H1 (cell line): ENCODE results near the gene VSIG10. TPM values are rescaled to one million over a fixed set of nuclear protein-coding genes. Genes with fewer than 3 reads are reported as not detected.

ENCODE experiments used
- CTCF ChIA-PET: fragments of 300-600 bp; sonication (Branson Sonifier 250); formaldehyde crosslinking; loops from one replicate; lab custom pipeline; 2021; ENCODE audit not compliant: partially characterized antibody; lab: Charles Lee
- POLR2A ChIA-PET: fragments of 300-600 bp; sonication (Branson Sonifier 250); formaldehyde crosslinking; loops from one replicate; lab custom pipeline; 2021; ENCODE audit warnings: inconsistent platforms; ENCODE audit not compliant: partially characterized antibody; lab: Charles Lee
- DNase-seq, 2 experiments: peaks; one replicate each; pipeline versions ENCODE4 v3.0.0 to v3.0.0-alpha.2; 2010 to 2022; ENCODE audit warnings: low spot score in 2 of 2, low read depth in 1 of 2, mixed read lengths in 1 of 2
- FAIRE-seq: peaks from 2 replicates; lab custom pipeline; 2011; peaks lifted over from hg19 to GRCh38; lab: Jason Lieb, UNC
- H2AFZ ChIP-seq: 2 replicates; pipeline ENCODE4 v1.8.1; 2012; ENCODE audit warnings: low read length, inconsistent platforms
- H2AK5ac ChIP-seq: 2 replicates; pipeline ENCODE4 v1.6.1; 2013; ENCODE audit warnings: low read depth, low read length
- H2BK120ac ChIP-seq: replicated peaks from 2 replicates; pipeline ENCODE3; 2013; ENCODE audit warnings: low read depth, low read length, inconsistent platforms
- H2BK12ac ChIP-seq: 2 replicates; pipeline ENCODE4 v1.6.1; 2013; ENCODE audit warnings: low read depth, low read length
- H2BK15ac ChIP-seq: 2 replicates; pipeline ENCODE4 v1.6.1; 2013; ENCODE audit warnings: low read length
- H2BK20ac ChIP-seq: 2 replicates; pipeline ENCODE4 v1.6.1; 2013; ENCODE audit warnings: low read length
- H2BK5ac ChIP-seq: 2 replicates; pipeline ENCODE4 v1.6.1; 2013; ENCODE audit warnings: low read depth, low read length
- H3K14ac ChIP-seq: 2 replicates; pipeline ENCODE4 v1.6.1; 2013; ENCODE audit warnings: inconsistent platforms; ENCODE audit not compliant: insufficient read length
- H3K18ac ChIP-seq: 2 replicates; pipeline ENCODE4 v1.6.1; 2013; ENCODE audit warnings: low read length; ENCODE audit errors: extremely low read depth
- H3K23ac ChIP-seq: 2 replicates; pipeline ENCODE4 v1.6.1; 2013; ENCODE audit warnings: inconsistent platforms; ENCODE audit not compliant: insufficient read length
- H3K23me2 ChIP-seq: 2 replicates; pipeline ENCODE4 v1.6.1; 2013; ENCODE audit warnings: low read depth, low read length
- H3K27ac ChIP-seq: 2 replicates; pipeline ENCODE4 v1.6.1; 2011; ENCODE audit warnings: low read depth, low read length, inconsistent platforms
- H3K27me3 ChIP-seq, 4 experiments: replicated peaks in 1 of 4; 1 replicate in 1 of 4; 2 replicates in 3 of 4; pipeline versions ENCODE4 v1.6.1 to v1.8.1; 2011 to 2013; ENCODE audit warnings: low read length in 3 of 4, mild to moderate bottlenecking in 3 of 4, inconsistent platforms in 2 of 4, mixed read lengths in 2 of 4, moderate library complexity in 1 of 4; ENCODE audit not compliant: control insufficient read depth in 3 of 4, insufficient read depth in 3 of 4; ENCODE audit errors: extremely low read depth in 1 of 4
- H3K36me3 ChIP-seq, 4 experiments: 2 replicates each; pipeline versions ENCODE4 v1.6.1 to v1.8.1; 2011 to 2013; ENCODE audit warnings: mild to moderate bottlenecking in 4 of 4, low read length in 3 of 4, moderate library complexity in 2 of 4, control low read depth in 1 of 4, inconsistent platforms in 1 of 4; ENCODE audit not compliant: insufficient read depth in 4 of 4, control insufficient read depth in 2 of 4
- H3K4ac ChIP-seq: replicated peaks from 2 replicates; pipeline ENCODE3; 2013; ENCODE audit warnings: low read length, low read depth, mixed read lengths, inconsistent platforms; ENCODE audit not compliant: insufficient read length
- H3K4me1 ChIP-seq, 4 experiments: replicated peaks in 1 of 4; 1 replicate in 1 of 4; 2 replicates in 3 of 4; pipeline versions ENCODE4 v1.6.1 to v1.8.1; 2011 to 2013; ENCODE audit warnings: low read length in 3 of 4, inconsistent platforms in 2 of 4, mixed read lengths in 1 of 4; ENCODE audit not compliant: insufficient read depth in 4 of 4, control insufficient read depth in 3 of 4
- H3K4me2 ChIP-seq, 2 experiments: 2 replicates each; pipeline versions ENCODE4 v1.6.1 to v1.8.1; 2011 to 2013; ENCODE audit warnings: low read depth in 2 of 2, low read length in 2 of 2, control low read depth in 1 of 2, inconsistent platforms in 1 of 2, mild to moderate bottlenecking in 1 of 2; ENCODE audit not compliant: insufficient read depth in 1 of 2
- H3K4me3 ChIP-seq, 4 experiments: fragments of 200-600, 300-600 bp in 1 of 4; sonication (generic), shearing (Covaris generic), sonication (Bioruptor Twin) in 1 of 4; 2 replicates each; pipeline versions ENCODE4 v1.5.1 to v1.8.1; 2011 to 2016; ENCODE audit warnings: low read length in 4 of 4, low read depth in 3 of 4, control low read depth in 2 of 4, inconsistent platforms in 2 of 4, mild to moderate bottlenecking in 2 of 4, mixed read lengths in 1 of 4, moderate library complexity in 1 of 4; ENCODE audit not compliant: insufficient read depth in 2 of 4; ENCODE audit errors: extremely low read depth in 1 of 4
- H3K56ac ChIP-seq: replicated peaks from 2 replicates; pipeline ENCODE3; 2013; ENCODE audit warnings: low read depth, mild to moderate bottlenecking, mixed read lengths, low read length, inconsistent platforms; ENCODE audit not compliant: insufficient read length
- H3K79me1 ChIP-seq: 2 replicates; pipeline ENCODE4 v1.6.1; 2013; ENCODE audit warnings: low read depth, low read length, control low read depth
- H3K79me2 ChIP-seq, 2 experiments: 2 replicates each; pipeline versions ENCODE4 v1.6.1 to v1.8.1; 2012 to 2013; ENCODE audit warnings: low read length in 2 of 2, mild to moderate bottlenecking in 2 of 2, inconsistent platforms in 1 of 2; ENCODE audit not compliant: insufficient read depth in 2 of 2, control insufficient read depth in 1 of 2
- H3K9ac ChIP-seq, 4 experiments: replicated peaks in 1 of 4; 1 replicate in 1 of 4; 2 replicates in 3 of 4; pipeline versions ENCODE4 v1.6.1 to v1.8.1; 2011 to 2013; ENCODE audit warnings: low read depth in 3 of 4, low read length in 3 of 4, control low read depth in 2 of 4, mild to moderate bottlenecking in 2 of 4, moderate library complexity in 2 of 4, inconsistent platforms in 1 of 4; ENCODE audit errors: extremely low read depth in 1 of 4
- H3K9me3 ChIP-seq, 2 experiments: 2 replicates each; pipeline versions ENCODE4 v1.6.1 to v1.8.1; 2012 to 2013; ENCODE audit warnings: mild to moderate bottlenecking in 2 of 2, moderate library complexity in 2 of 2, control low read depth in 1 of 2, inconsistent platforms in 1 of 2, low read depth in 1 of 2, low read length in 1 of 2, mixed read lengths in 1 of 2; ENCODE audit not compliant: insufficient read depth in 2 of 2
- H4K20me1 ChIP-seq, 2 experiments: replicated peaks in 1 of 2; 2 replicates each; pipeline versions ENCODE3 to v1.8.1; 2011 to 2013; ENCODE audit warnings: inconsistent platforms in 2 of 2, low read length in 2 of 2, mild to moderate bottlenecking in 1 of 2; ENCODE audit not compliant: insufficient read depth in 2 of 2, control insufficient read depth in 1 of 2
- H4K5ac ChIP-seq: 2 replicates; pipeline ENCODE4 v1.6.1; 2013; ENCODE audit warnings: low read length, low read depth, mixed read lengths, inconsistent platforms; ENCODE audit not compliant: insufficient read length
- H4K8ac ChIP-seq: 2 replicates; pipeline ENCODE4 v1.8.0; 2013; ENCODE audit warnings: mild to moderate bottlenecking, moderate library complexity, low read length, inconsistent platforms; ENCODE audit not compliant: insufficient read depth; ENCODE audit errors: extremely low read depth
- H4K91ac ChIP-seq: replicated peaks from 2 replicates; pipeline ENCODE3; 2013; ENCODE audit warnings: low read length, mixed read lengths, inconsistent platforms; ENCODE audit not compliant: insufficient read length
- BCL11A ChIP-seq, 2 experiments: IDR thresholded peaks; one replicate each; pipeline ENCODE4 v1.6.1; 2011; ENCODE audit warnings: low read depth in 2 of 2, low read length in 2 of 2, mild to moderate bottlenecking in 2 of 2
- CHD1 ChIP-seq: IDR thresholded peaks from 2 replicates; pipeline ENCODE4 v1.6.1; 2012; ENCODE audit warnings: low read depth, low read length, improper control_type of control experiment
- EP300 ChIP-seq, 2 experiments: IDR thresholded peaks; 1 replicate in 1 of 2; 2 replicates in 1 of 2; pipeline ENCODE4 v1.6.1; 2011 to 2012; ENCODE audit warnings: low read depth in 2 of 2, low read length in 2 of 2, mild to moderate bottlenecking in 2 of 2, borderline replicate concordance in 1 of 2, inconsistent platforms in 1 of 2, moderate library complexity in 1 of 2
- HDAC2 ChIP-seq, 2 experiments: fragments of 300-600 bp in 1 of 2; sonication (generic) in 1 of 2; IDR thresholded peaks; 2 replicates each; pipeline ENCODE4 v1.6.1; 2011 to 2012; ENCODE audit warnings: low read depth in 2 of 2, low read length in 2 of 2, mild to moderate bottlenecking in 2 of 2, moderate library complexity in 2 of 2, borderline replicate concordance in 1 of 2, inconsistent platforms in 1 of 2
- HDAC6 ChIP-seq: IDR thresholded peaks from one replicate; pipeline ENCODE4 v1.7.1; 2012; ENCODE audit warnings: low read depth, mild to moderate bottlenecking, inconsistent platforms, low read length, moderate library complexity
- JUND ChIP-seq: IDR thresholded peaks from 2 replicates; pipeline ENCODE4 v1.6.1; 2011; ENCODE audit warnings: mild to moderate bottlenecking, improper control_type of control experiment, low read length
- KDM1A ChIP-seq: fragments of 200-600, 300-600 bp; sonication (generic); IDR thresholded peaks from 2 replicates; pipeline ENCODE4 v1.7.1; 2016; ENCODE audit warnings: mild to moderate bottlenecking, low read length, borderline replicate concordance
- MAFK ChIP-seq: IDR thresholded peaks from 2 replicates; pipeline ENCODE4 v1.6.1; 2012; ENCODE audit warnings: low read depth, mild to moderate bottlenecking, improper control_type of control experiment, low read length
- POLR2A ChIP-seq, 2 experiments: IDR thresholded peaks; 1 replicate in 1 of 2; 2 replicates in 1 of 2; pipeline ENCODE4 v1.6.1; 2011; ENCODE audit warnings: low read depth in 2 of 2, low read length in 2 of 2, mild to moderate bottlenecking in 2 of 2; ENCODE audit errors: control extremely low read depth in 1 of 2
- RFX5 ChIP-seq: IDR thresholded peaks from 2 replicates; pipeline ENCODE4 v1.6.1; 2011; ENCODE audit warnings: low read depth, low read length, improper control_type of control experiment, borderline replicate concordance
- RXRA ChIP-seq: IDR thresholded peaks from 2 replicates; pipeline ENCODE4 v1.6.1; 2011; ENCODE audit warnings: low read depth, mild to moderate bottlenecking, low read length, moderate library complexity; ENCODE audit not compliant: insufficient read depth
- SIX5 ChIP-seq: IDR thresholded peaks from 2 replicates; pipeline ENCODE4 v1.6.1; 2011; ENCODE audit warnings: mild to moderate bottlenecking, low read depth, low read length
- SRF ChIP-seq: IDR thresholded peaks from 2 replicates; pipeline ENCODE4 v1.6.1; 2011; ENCODE audit warnings: mild to moderate bottlenecking, low read depth, low read length, moderate library complexity
- ZNF274 ChIP-seq: IDR thresholded peaks from 2 replicates; pipeline ENCODE4 v1.7.0; 2012; ENCODE audit warnings: low read length, borderline replicate concordance; ENCODE audit errors: extremely low read depth
- WGBS, 2 experiments: shearing (Covaris generic) in 1 of 2; methylation state at CpG; one replicate each; pipeline versions ENCODE4 v1.1.6 to v1.1.7; 2013 to 2015; ENCODE audit warnings: low lambda C conversion rate in 2 of 2, mixed read lengths in 2 of 2, inconsistent platforms in 1 of 2, low coverage in 1 of 2, missing lambda C conversion rate in 1 of 2; ENCODE audit not compliant: insufficient replicate concordance in 2 of 2, insufficient coverage in 1 of 2, insufficient read length in 1 of 2; ENCODE audit errors: extremely low coverage in 1 of 2, missing lambda C conversion rate in 1 of 2; 5-methylcytosine and 5-hydroxymethylcytosine counted together
- polyA plus RNA-seq, 7 experiments: library from polyadenylated mRNA; depleted of rRNA in 3 of 7; stranded (reverse) in 5 of 7; unstranded in 2 of 7; fragments of >200 nt in 5 of 7; fragments of 200-250 nt in 2 of 7; gene quantifications; 1 replicate in 5 of 7; 2 replicates in 1 of 7; 4 replicates in 1 of 7; pipeline versions ENCODE4 v1.2.1 to v1.2.3, GENCODE V29; 2011 to 2013; ENCODE audit warnings: missing spikeins in 2 of 7, mixed read lengths in 2 of 7
- total RNA-seq: library from RNA; stranded (reverse); fragmentation: NEBNext Ultra II Directional; extraction: Animal tissue kit (Norgen Biotek cat#: 25700); gene quantifications from 2 replicates; pipeline ENCODE4 v1.2.1, GENCODE V29; 2021

Gene VSIG10
- total and polyA plus RNA-seq, 2 of the 8 experiments (the other 6 are each of a cell fraction or from before 2014, with no cell fraction given): 34.4 to 93.6 TPM

DNA sequence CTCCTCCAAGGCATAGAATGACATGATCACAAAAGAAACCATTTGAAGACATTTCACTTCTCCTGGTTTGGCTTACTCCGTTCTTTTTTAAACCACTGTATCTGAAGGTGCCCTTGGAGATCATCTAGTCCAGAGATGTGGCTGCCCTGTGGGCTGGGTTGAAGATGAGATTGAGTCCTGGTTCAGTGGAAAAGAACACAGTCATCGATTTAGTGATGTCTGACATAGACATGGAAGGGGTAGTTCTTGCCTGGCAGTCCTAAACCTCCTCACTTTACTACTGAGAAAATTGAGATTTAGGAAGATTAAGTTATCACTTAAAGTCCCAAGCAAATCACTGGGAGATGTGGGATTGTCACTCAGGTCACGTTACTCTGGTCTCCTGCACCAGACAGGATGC is 2.8 kb downstream of the VSIG10 start:
- ChIA-PET CTCF (interaction anchor here (0.6 to 1.9 kb wide), 2 partner anchors 37 to 277 kb away, joined by 3 to 8 read pairs; no protein-coding TSS in a partner anchor), POLR2A (interaction anchor here (0.8 to 7.3 kb wide), 6 partner anchors 9 to 275 kb away, joined by 3 to 103 read pairs (median 19); partner anchors contain the start of genes PEBP1, SUDS3 and WSB2)
- Histone ChIP-seq H3K4me2 (no peak overlapping the region), H2BK20ac (no peak overlapping the region), H4K8ac (no peak overlapping the region), H3K79me1 (peaks cover 7% of the 10 kb centered on the region), H3K4ac (no peak overlapping the region), H3K23ac (no peak overlapping the region), H2BK15ac (no peak overlapping the region), H3K56ac (no peak overlapping the region), H2AK5ac (no peak overlapping the region), H3K27me3 (no peaks in the 10 kb centered on the region), H3K14ac (no peak overlapping the region), H3K9me3 (no peaks in the 10 kb centered on the region), H2BK120ac (no peak overlapping the region), H3K36me3 (peaks cover 3 to 8% (median 4%) of the 10 kb centered on the region in 4 experiments; a peak in 5 of 8 replicates), H3K9ac (no peak overlapping the region), H3K4me1 (peaks cover 0 to 9% (median 5%) of the 10 kb centered on the region in 4 experiments; a peak in 4 of 7 replicates), H3K23me2 (peaks cover 5% of the 10 kb centered on the region; the same call in 1 of the 2 replicates), H3K79me2 (peaks cover 8 to 51% of the 10 kb centered on the region in 2 experiments), H2BK5ac (no peak overlapping the region), H4K91ac (no peak overlapping the region), H3K18ac (no peak overlapping the region), H4K5ac (no peak overlapping the region), H3K4me3 (no peak overlapping the region), H4K20me1 (no peaks in the 10 kb centered on the region), H2BK12ac (no peak overlapping the region), H3K27ac (no peak overlapping the region), H2AFZ (no peak overlapping the region)
- DNase-seq (no peak), FAIRE-seq (no peak)
- 91% methylated on average over 3 of the region's 3 CpGs; no CpG with 5 or more reads in 1 of the 2 experiments for WGBS, 2 experiments
- TF ChIP-seq ZNF274 (no peak), RXRA (no peak), HDAC2 (IDR thresholded peaks at IDR 0.05; ENCODE audit: borderline replicate concordance in 1 of 2, low read depth in 2 of 2, low read length in 2 of 2) (no peak), EP300 (IDR thresholded peaks at IDR 0.05; ENCODE audit: borderline replicate concordance in 1 of 2, low read depth in 2 of 2, low read length in 2 of 2) (no peak), BCL11A (IDR thresholded peaks at IDR 0.05; ENCODE audit: low read depth in 2 of 2, low read length in 2 of 2) (no peak), POLR2A (IDR thresholded peaks at IDR 0.05; ENCODE audit: control extremely low read depth in 1 of 2, low read depth in 2 of 2, low read length in 2 of 2) (no peak), KDM1A (no peak), CHD1 (no peak), SIX5 (no peak), SRF (no peak), JUND (no peak), MAFK (no peak), HDAC6 (no peak), RFX5 (no peak)
